H1 (cell line): Measurements from ENCODE around the gene FIGNL2. TPM values are rescaled to one million over a fixed set of nuclear protein-coding genes. Genes with fewer than 3 reads are reported as not detected.

Experiments
- CTCF ChIA-PET: fragments of 300-600 bp; sonication (Branson Sonifier 250); formaldehyde crosslinking; loops from one replicate; lab custom pipeline; 2021; ENCODE audit not compliant: partially characterized antibody; lab: Charles Lee
- POLR2A ChIA-PET: fragments of 300-600 bp; sonication (Branson Sonifier 250); formaldehyde crosslinking; loops from one replicate; lab custom pipeline; 2021; ENCODE audit warnings: inconsistent platforms; ENCODE audit not compliant: partially characterized antibody; lab: Charles Lee
- DNase-seq, 2 experiments: peaks; one replicate each; pipeline versions ENCODE4 v3.0.0 to v3.0.0-alpha.2; 2010 to 2022; ENCODE audit warnings: low spot score in 2 of 2, low read depth in 1 of 2, mixed read lengths in 1 of 2
- FAIRE-seq: peaks from 2 replicates; lab custom pipeline; 2011; peaks lifted over from hg19 to GRCh38; lab: Jason Lieb, UNC
- H2AFZ ChIP-seq: 2 replicates; pipeline ENCODE4 v1.8.1; 2012; ENCODE audit warnings: low read length, inconsistent platforms
- H2AK5ac ChIP-seq: 2 replicates; pipeline ENCODE4 v1.6.1; 2013; ENCODE audit warnings: low read depth, low read length
- H2BK120ac ChIP-seq: replicated peaks from 2 replicates; pipeline ENCODE3; 2013; ENCODE audit warnings: low read depth, low read length, inconsistent platforms
- H2BK12ac ChIP-seq: 2 replicates; pipeline ENCODE4 v1.6.1; 2013; ENCODE audit warnings: low read depth, low read length
- H2BK15ac ChIP-seq: 2 replicates; pipeline ENCODE4 v1.6.1; 2013; ENCODE audit warnings: low read length
- H2BK20ac ChIP-seq: 2 replicates; pipeline ENCODE4 v1.6.1; 2013; ENCODE audit warnings: low read length
- H2BK5ac ChIP-seq: 2 replicates; pipeline ENCODE4 v1.6.1; 2013; ENCODE audit warnings: low read depth, low read length
- H3K14ac ChIP-seq: 2 replicates; pipeline ENCODE4 v1.6.1; 2013; ENCODE audit warnings: inconsistent platforms; ENCODE audit not compliant: insufficient read length
- H3K18ac ChIP-seq: 2 replicates; pipeline ENCODE4 v1.6.1; 2013; ENCODE audit warnings: low read length; ENCODE audit errors: extremely low read depth
- H3K23ac ChIP-seq: 2 replicates; pipeline ENCODE4 v1.6.1; 2013; ENCODE audit warnings: inconsistent platforms; ENCODE audit not compliant: insufficient read length
- H3K23me2 ChIP-seq: 2 replicates; pipeline ENCODE4 v1.6.1; 2013; ENCODE audit warnings: low read depth, low read length
- H3K27ac ChIP-seq: 2 replicates; pipeline ENCODE4 v1.6.1; 2011; ENCODE audit warnings: low read depth, low read length, inconsistent platforms
- H3K27me3 ChIP-seq, 4 experiments: replicated peaks in 1 of 4; 1 replicate in 1 of 4; 2 replicates in 3 of 4; pipeline versions ENCODE4 v1.6.1 to v1.8.1; 2011 to 2013; ENCODE audit warnings: low read length in 3 of 4, mild to moderate bottlenecking in 3 of 4, inconsistent platforms in 2 of 4, mixed read lengths in 2 of 4, moderate library complexity in 1 of 4; ENCODE audit not compliant: control insufficient read depth in 3 of 4, insufficient read depth in 3 of 4; ENCODE audit errors: extremely low read depth in 1 of 4
- H3K36me3 ChIP-seq, 4 experiments: 2 replicates each; pipeline versions ENCODE4 v1.6.1 to v1.8.1; 2011 to 2013; ENCODE audit warnings: mild to moderate bottlenecking in 4 of 4, low read length in 3 of 4, moderate library complexity in 2 of 4, control low read depth in 1 of 4, inconsistent platforms in 1 of 4; ENCODE audit not compliant: insufficient read depth in 4 of 4, control insufficient read depth in 2 of 4
- H3K4ac ChIP-seq: replicated peaks from 2 replicates; pipeline ENCODE3; 2013; ENCODE audit warnings: low read length, low read depth, mixed read lengths, inconsistent platforms; ENCODE audit not compliant: insufficient read length
- H3K4me1 ChIP-seq, 4 experiments: replicated peaks in 1 of 4; 1 replicate in 1 of 4; 2 replicates in 3 of 4; pipeline versions ENCODE4 v1.6.1 to v1.8.1; 2011 to 2013; ENCODE audit warnings: low read length in 3 of 4, inconsistent platforms in 2 of 4, mixed read lengths in 1 of 4; ENCODE audit not compliant: insufficient read depth in 4 of 4, control insufficient read depth in 3 of 4
- H3K4me2 ChIP-seq, 2 experiments: 2 replicates each; pipeline versions ENCODE4 v1.6.1 to v1.8.1; 2011 to 2013; ENCODE audit warnings: low read depth in 2 of 2, low read length in 2 of 2, control low read depth in 1 of 2, inconsistent platforms in 1 of 2, mild to moderate bottlenecking in 1 of 2; ENCODE audit not compliant: insufficient read depth in 1 of 2
- H3K4me3 ChIP-seq, 4 experiments: fragments of 200-600, 300-600 bp in 1 of 4; sonication (generic), shearing (Covaris generic), sonication (Bioruptor Twin) in 1 of 4; 2 replicates each; pipeline versions ENCODE4 v1.5.1 to v1.8.1; 2011 to 2016; ENCODE audit warnings: low read length in 4 of 4, low read depth in 3 of 4, control low read depth in 2 of 4, inconsistent platforms in 2 of 4, mild to moderate bottlenecking in 2 of 4, mixed read lengths in 1 of 4, moderate library complexity in 1 of 4; ENCODE audit not compliant: insufficient read depth in 2 of 4; ENCODE audit errors: extremely low read depth in 1 of 4
- H3K56ac ChIP-seq: replicated peaks from 2 replicates; pipeline ENCODE3; 2013; ENCODE audit warnings: low read depth, mild to moderate bottlenecking, mixed read lengths, low read length, inconsistent platforms; ENCODE audit not compliant: insufficient read length
- H3K79me1 ChIP-seq: 2 replicates; pipeline ENCODE4 v1.6.1; 2013; ENCODE audit warnings: low read depth, low read length, control low read depth
- H3K79me2 ChIP-seq, 2 experiments: 2 replicates each; pipeline versions ENCODE4 v1.6.1 to v1.8.1; 2012 to 2013; ENCODE audit warnings: low read length in 2 of 2, mild to moderate bottlenecking in 2 of 2, inconsistent platforms in 1 of 2; ENCODE audit not compliant: insufficient read depth in 2 of 2, control insufficient read depth in 1 of 2
- H3K9ac ChIP-seq, 4 experiments: replicated peaks in 1 of 4; 1 replicate in 1 of 4; 2 replicates in 3 of 4; pipeline versions ENCODE4 v1.6.1 to v1.8.1; 2011 to 2013; ENCODE audit warnings: low read depth in 3 of 4, low read length in 3 of 4, control low read depth in 2 of 4, mild to moderate bottlenecking in 2 of 4, moderate library complexity in 2 of 4, inconsistent platforms in 1 of 4; ENCODE audit errors: extremely low read depth in 1 of 4
- H3K9me3 ChIP-seq, 2 experiments: 2 replicates each; pipeline versions ENCODE4 v1.6.1 to v1.8.1; 2012 to 2013; ENCODE audit warnings: mild to moderate bottlenecking in 2 of 2, moderate library complexity in 2 of 2, control low read depth in 1 of 2, inconsistent platforms in 1 of 2, low read depth in 1 of 2, low read length in 1 of 2, mixed read lengths in 1 of 2; ENCODE audit not compliant: insufficient read depth in 2 of 2
- H4K20me1 ChIP-seq, 2 experiments: replicated peaks in 1 of 2; 2 replicates each; pipeline versions ENCODE3 to v1.8.1; 2011 to 2013; ENCODE audit warnings: inconsistent platforms in 2 of 2, low read length in 2 of 2, mild to moderate bottlenecking in 1 of 2; ENCODE audit not compliant: insufficient read depth in 2 of 2, control insufficient read depth in 1 of 2
- H4K5ac ChIP-seq: 2 replicates; pipeline ENCODE4 v1.6.1; 2013; ENCODE audit warnings: low read length, low read depth, mixed read lengths, inconsistent platforms; ENCODE audit not compliant: insufficient read length
- H4K8ac ChIP-seq: 2 replicates; pipeline ENCODE4 v1.8.0; 2013; ENCODE audit warnings: mild to moderate bottlenecking, moderate library complexity, low read length, inconsistent platforms; ENCODE audit not compliant: insufficient read depth; ENCODE audit errors: extremely low read depth
- H4K91ac ChIP-seq: replicated peaks from 2 replicates; pipeline ENCODE3; 2013; ENCODE audit warnings: low read length, mixed read lengths, inconsistent platforms; ENCODE audit not compliant: insufficient read length
- HDAC2 ChIP-seq, 2 experiments: fragments of 300-600 bp in 1 of 2; sonication (generic) in 1 of 2; IDR thresholded peaks; 2 replicates each; pipeline ENCODE4 v1.6.1; 2011 to 2012; ENCODE audit warnings: low read depth in 2 of 2, low read length in 2 of 2, mild to moderate bottlenecking in 2 of 2, moderate library complexity in 2 of 2, borderline replicate concordance in 1 of 2, inconsistent platforms in 1 of 2
- KDM1A ChIP-seq: fragments of 200-600, 300-600 bp; sonication (generic); IDR thresholded peaks from 2 replicates; pipeline ENCODE4 v1.7.1; 2016; ENCODE audit warnings: mild to moderate bottlenecking, low read length, borderline replicate concordance
- NRF1 ChIP-seq: IDR thresholded peaks from 2 replicates; pipeline ENCODE4 v1.6.1; 2011; ENCODE audit warnings: mild to moderate bottlenecking, low read depth, low read length, improper control_type of control experiment
- POLR2A ChIP-seq, 2 experiments: IDR thresholded peaks; 1 replicate in 1 of 2; 2 replicates in 1 of 2; pipeline ENCODE4 v1.6.1; 2011; ENCODE audit warnings: low read depth in 2 of 2, low read length in 2 of 2, mild to moderate bottlenecking in 2 of 2; ENCODE audit errors: control extremely low read depth in 1 of 2
- POLR2AphosphoS5 ChIP-seq: IDR thresholded peaks from 2 replicates; pipeline ENCODE4 v1.6.1; 2011; ENCODE audit warnings: low read depth, low read length
- RBBP5 ChIP-seq: IDR thresholded peaks from 2 replicates; pipeline ENCODE4 v1.7.1; 2012; ENCODE audit warnings: low read depth, mild to moderate bottlenecking, inconsistent platforms, low read length, moderate library complexity, borderline replicate concordance
- RFX5 ChIP-seq: IDR thresholded peaks from 2 replicates; pipeline ENCODE4 v1.6.1; 2011; ENCODE audit warnings: low read depth, low read length, improper control_type of control experiment, borderline replicate concordance
- SIN3A ChIP-seq, 2 experiments: IDR thresholded peaks in 1 of 2; conservative IDR thresholded peaks in 1 of 2; 2 replicates each; pipeline ENCODE4 v1.6.1; 2011 to 2012; ENCODE audit warnings: low read length in 2 of 2, improper control_type of control experiment in 1 of 2, low read depth in 1 of 2, mild to moderate bottlenecking in 1 of 2
- SIRT6 ChIP-seq: IDR thresholded peaks from one replicate; pipeline ENCODE4 v1.7.1; 2012; ENCODE audit warnings: low read length, inconsistent platforms
- SUZ12 ChIP-seq: fragments of 200-600 bp; sonication (generic); IDR thresholded peaks from 2 replicates; pipeline ENCODE4 v1.6.1; 2012; ENCODE audit warnings: mild to moderate bottlenecking, inconsistent platforms, low read length, moderate library complexity, mixed read lengths
- ZNF274 ChIP-seq: IDR thresholded peaks from 2 replicates; pipeline ENCODE4 v1.7.0; 2012; ENCODE audit warnings: low read length, borderline replicate concordance; ENCODE audit errors: extremely low read depth
- WGBS, 2 experiments: shearing (Covaris generic) in 1 of 2; methylation state at CpG; one replicate each; pipeline versions ENCODE4 v1.1.6 to v1.1.7; 2013 to 2015; ENCODE audit warnings: low lambda C conversion rate in 2 of 2, mixed read lengths in 2 of 2, inconsistent platforms in 1 of 2, low coverage in 1 of 2, missing lambda C conversion rate in 1 of 2; ENCODE audit not compliant: insufficient replicate concordance in 2 of 2, insufficient coverage in 1 of 2, insufficient read length in 1 of 2; ENCODE audit errors: extremely low coverage in 1 of 2, missing lambda C conversion rate in 1 of 2; 5-methylcytosine and 5-hydroxymethylcytosine counted together
- polyA plus RNA-seq, 7 experiments: library from polyadenylated mRNA; depleted of rRNA in 3 of 7; stranded (reverse) in 5 of 7; unstranded in 2 of 7; fragments of >200 nt in 5 of 7; fragments of 200-250 nt in 2 of 7; gene quantifications; 1 replicate in 5 of 7; 2 replicates in 1 of 7; 4 replicates in 1 of 7; pipeline versions ENCODE4 v1.2.1 to v1.2.3, GENCODE V29; 2011 to 2013; ENCODE audit warnings: missing spikeins in 2 of 7, mixed read lengths in 2 of 7
- total RNA-seq: library from RNA; stranded (reverse); fragmentation: NEBNext Ultra II Directional; extraction: Animal tissue kit (Norgen Biotek cat#: 25700); gene quantifications from 2 replicates; pipeline ENCODE4 v1.2.1, GENCODE V29; 2021

Gene FIGNL2
- total and polyA plus RNA-seq, 2 of the 8 experiments (the other 6 are each of a cell fraction or from before 2014, with no cell fraction given): 6.5 to 7.1 TPM

DNA sequence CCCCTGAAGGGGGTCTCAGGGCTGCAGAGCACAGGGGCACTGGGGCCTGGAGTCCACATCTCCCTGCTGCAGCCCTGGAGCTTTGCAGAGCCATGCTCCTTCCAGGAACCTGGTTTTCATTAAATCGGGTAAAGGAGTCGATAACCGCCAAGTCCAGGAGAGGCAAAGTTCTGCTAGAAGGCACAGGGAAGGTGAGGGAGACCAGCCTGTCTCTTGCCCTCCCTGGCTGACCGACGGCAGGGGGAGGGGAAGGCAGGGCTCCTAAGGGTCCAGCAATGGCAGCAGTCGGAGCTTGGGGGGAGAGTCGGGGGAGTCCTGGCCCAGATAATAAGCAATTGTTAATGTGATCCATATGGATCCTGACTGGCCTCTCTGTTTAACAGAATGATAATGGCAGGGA lies 3.0 kb downstream of the FIGNL2 start:
- CTCF ChIA-PET: interaction anchor here (1.4 to 2.5 kb wide), 6 partner anchors 9 to 29 kb away, joined by 6 to 17 read pairs (median 8); no protein-coding TSS in a partner anchor
- DNase-seq (no peak), FAIRE-seq (no peak)
- H4K20me1 ChIP-seq: peaks cover 2 to 14% of the 10 kb centered on the region in 2 experiments
- no peak overlapping the region for H3K4ac ChIP-seq
- H3K18ac ChIP-seq: peak overlapping the region; percentile 32; the same call in 1 of the 2 replicates
- no peaks in the 10 kb centered on the region for H3K36me3 ChIP-seq
- no peak overlapping the region; the same call in 1 of the 2 replicates for H2BK12ac ChIP-seq
- no peak overlapping the region for H3K14ac ChIP-seq
- TF ChIP-seq SIN3A (conservative IDR thresholded peaks at IDR 0.05 in 1 of 2, IDR thresholded peaks at IDR 0.05 in 1 of 2; ENCODE audit: low read depth in 1 of 2, low read length in 2 of 2) (no peak), NRF1 (no peak), POLR2A (IDR thresholded peaks at IDR 0.05; ENCODE audit: control extremely low read depth in 1 of 2, low read depth in 2 of 2, low read length in 2 of 2) (no peak), RBBP5 (no peak), HDAC2 (IDR thresholded peaks at IDR 0.05; ENCODE audit: borderline replicate concordance in 1 of 2, low read depth in 2 of 2, low read length in 2 of 2) (no peak), KDM1A (no peak), SUZ12 (no peak), RFX5 (no peak), POLR2AphosphoS5 (no peak), ZNF274 (no peak), SIRT6 (no peak)
- TF ChIP-seq, all 59 proteins: peak for 0
- Histone ChIP-seq H2BK5ac (no peak overlapping the region; the same call in 1 of the 2 replicates), H3K9me3 (no peaks in the 10 kb centered on the region), H3K4me2 (peak overlapping the region; percentile 44 to 84), H2BK15ac (no peak overlapping the region), H3K27ac (no peak overlapping the region), H3K27me3 (peaks cover 2 to 17% (median 16%) of the 10 kb centered on the region in 4 experiments), H3K23me2 (peaks cover 18% of the 10 kb centered on the region; the same call in 1 of the 2 replicates), H3K4me3 (no peak overlapping the region), H2BK120ac (no peak overlapping the region), H4K8ac (no peak overlapping the region), H3K9ac (no peak overlapping the region), H2AFZ (no peak overlapping the region), H2BK20ac (no peak overlapping the region), H3K23ac (no peak overlapping the region), H2AK5ac (no peak overlapping the region), H4K5ac (no peak overlapping the region), H3K56ac (no peak overlapping the region), H3K79me2 (peaks cover 0 to 4% of the 10 kb centered on the region in 2 experiments; a peak in 2 of 4 replicates), H4K91ac (no peak overlapping the region), H3K79me1 (peaks cover 5% of the 10 kb centered on the region; the same call in 1 of the 2 replicates), H3K4me1 (peaks cover 12 to 41% (median 26%) of the 10 kb centered on the region in 4 experiments)
- 59% methylated on average over 7 of the region's 7 CpGs; no CpG with 5 or more reads in 1 of the 2 experiments for WGBS, 2 experiments
- POLR2A ChIA-PET: interaction anchor here (1.7 to 2.5 kb wide), 3 partner anchors 9 to 19 kb away, joined by 6 to 10 read pairs (median 8); no protein-coding TSS in a partner anchor
